GM20431 (cell line): ENCODE data around the gene USP28.
"Not testable (repeated sequence)": the region's sequence is repeated elsewhere in the genome, so short reads cannot be mapped to it uniquely, and the experiment has no call there.

ENCODE experiments used
- in situ Hi-C: fragments of 300-500 bp; cut with MseI, MboI; formaldehyde crosslinking; loops from one replicate; pipeline ENCODE4 v1.15.0; 2020; ENCODE audit warnings: low sequenced_read_pairs; ENCODE audit not compliant: unreplicated experiment

Gene USP28

GRCh38 chr11:113841691-113842090 lies 33.7 kb downstream of the USP28 start:
- in situ Hi-C loops = no loop called here

DNA sequence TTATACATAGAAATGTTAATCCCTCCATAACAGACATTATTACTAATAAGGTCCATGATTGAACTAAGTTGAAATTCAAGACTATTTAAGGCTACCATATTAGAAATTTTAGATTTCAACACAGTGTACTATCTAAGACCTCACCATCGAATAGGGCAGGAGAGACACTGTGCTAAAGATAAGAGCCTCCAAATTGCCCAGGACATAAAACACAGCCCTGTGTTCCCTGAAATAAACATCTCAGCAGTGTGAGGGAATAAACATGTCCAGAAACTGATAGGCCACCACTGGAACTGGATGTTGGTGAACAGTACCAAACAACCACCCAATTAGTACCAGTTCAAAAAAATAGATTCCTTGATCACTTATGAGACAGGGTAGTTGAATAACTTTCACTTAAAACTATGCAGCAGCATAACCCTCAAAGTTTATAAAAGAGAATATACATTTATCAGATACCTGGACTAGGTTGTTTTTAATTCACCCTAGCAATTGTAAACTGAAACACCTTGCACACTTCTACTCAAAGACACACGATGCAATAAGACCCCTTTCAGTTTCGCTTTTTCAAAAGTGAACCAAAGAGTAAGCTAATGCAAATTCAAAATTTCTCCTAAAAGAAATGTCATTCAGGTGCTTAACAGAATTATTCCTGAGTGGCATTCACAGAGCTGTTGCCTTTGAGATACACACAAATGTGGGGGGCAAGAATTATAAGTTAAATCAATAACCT lies 34.3 kb downstream of the USP28 start:
- in situ Hi-C loops = no loop called here

DNA sequence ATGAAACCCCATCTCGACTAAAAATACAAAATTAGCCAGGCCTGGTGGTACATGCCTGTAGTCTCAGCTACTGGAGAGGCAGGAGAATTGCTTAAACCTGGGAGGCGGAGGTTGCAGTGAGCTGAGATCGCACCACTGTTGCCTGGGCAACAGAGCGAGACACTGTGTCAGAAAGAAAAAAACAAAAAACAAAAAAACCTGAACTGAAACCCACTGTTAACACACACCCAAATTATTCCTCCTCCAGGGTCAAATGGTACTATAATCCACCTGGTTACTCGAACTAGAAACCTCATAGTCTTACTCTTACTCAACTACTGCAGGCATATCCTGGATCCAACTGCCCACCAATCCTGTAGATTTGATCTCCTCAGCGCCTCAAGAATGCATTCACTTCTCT lies 35.5 kb downstream of the USP28 start:
- in situ Hi-C loops = no loop called here

- in situ Hi-C loops = no loop called here
Measured at GRCh38 chr11:113838005-113838404, 37.4 kb downstream of the USP28 start.

- in situ Hi-C loops = no loop called here
Measured at GRCh38 chr11:113835306-113835705, 40.1 kb downstream of the USP28 start.

- in situ Hi-C loops = no loop called here
Measured at GRCh38 chr11:113833151-113833550, 42.2 kb downstream of the USP28 start.

DNA sequence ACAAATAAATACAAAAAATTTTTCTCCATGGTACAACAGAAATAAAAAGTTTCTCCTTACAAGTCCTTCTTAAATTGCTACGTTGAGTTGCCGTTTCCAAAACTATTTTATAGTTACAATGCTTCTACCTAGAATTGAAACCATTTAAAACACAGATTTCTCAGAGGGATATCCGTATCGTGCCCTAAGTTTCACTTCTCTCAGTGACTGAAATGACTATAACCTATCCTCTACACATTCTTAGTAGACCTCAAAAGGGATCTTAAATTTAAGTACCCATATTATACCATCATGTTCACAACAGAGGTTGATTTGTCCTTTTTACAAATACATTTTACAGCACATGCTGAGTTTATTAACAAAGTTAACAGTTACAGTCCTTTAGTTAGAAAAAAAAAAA lies 44.1 kb downstream of the USP28 start:
- in situ Hi-C loops = no loop called here

- in situ Hi-C loops = no loop called here
Measured at GRCh38 chr11:113829751-113830150, 45.6 kb downstream of the USP28 start.

DNA sequence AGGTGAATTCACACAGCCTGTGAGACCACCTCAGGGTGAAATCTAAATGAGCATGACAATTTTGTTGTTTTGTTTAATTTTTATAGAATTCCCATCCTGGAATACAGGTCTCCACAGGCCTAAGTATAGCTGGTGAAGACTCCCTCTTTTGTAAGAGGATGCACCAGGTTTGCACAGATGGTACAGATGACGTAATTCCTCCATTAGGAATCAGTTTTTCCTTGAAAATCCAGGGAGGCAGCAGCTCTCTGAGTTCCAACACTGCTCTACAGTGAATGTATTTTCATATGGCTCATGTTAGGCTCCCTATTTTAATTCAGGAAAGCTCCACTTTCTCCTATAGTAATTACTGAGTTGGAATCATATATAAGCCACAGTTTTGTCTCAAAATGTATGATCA lies 47.2 kb downstream of the USP28 start:
- in situ Hi-C loops = no loop called here

DNA sequence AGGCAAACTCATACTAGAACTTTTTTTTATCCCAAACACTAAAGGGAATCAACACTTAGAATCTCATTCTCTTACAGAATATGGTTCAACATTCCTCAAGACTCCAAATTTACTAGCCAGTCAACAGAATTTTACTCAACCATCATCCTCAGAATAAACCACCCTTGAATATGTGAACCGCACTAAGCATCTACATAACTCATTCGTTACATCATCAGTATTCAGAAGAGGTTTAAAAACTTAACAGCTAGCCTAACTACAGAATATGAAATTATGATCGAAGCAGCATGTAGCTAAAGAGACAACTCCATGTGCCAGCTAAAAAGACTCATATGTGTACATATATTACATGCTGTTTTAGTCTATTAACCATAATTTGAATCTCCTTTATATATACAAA lies 47.9 kb downstream of the USP28 start:
- in situ Hi-C loops = no loop called here

- in situ Hi-C loops = no loop called here
Measured at GRCh38 chr11:113818426-113818825, 56.9 kb downstream of the USP28 start.

- in situ Hi-C loops = no loop called here
Measured at GRCh38 chr11:113817626-113818025, 57.7 kb downstream of the USP28 start.

- in situ Hi-C loops = no loop called here
Measured at GRCh38 chr11:113817162-113817561, 58.2 kb downstream of the USP28 start.

GRCh38 chr11:113814181-113814580 lies 61.2 kb downstream of the USP28 start:
- in situ Hi-C loops = no loop called here

DNA sequence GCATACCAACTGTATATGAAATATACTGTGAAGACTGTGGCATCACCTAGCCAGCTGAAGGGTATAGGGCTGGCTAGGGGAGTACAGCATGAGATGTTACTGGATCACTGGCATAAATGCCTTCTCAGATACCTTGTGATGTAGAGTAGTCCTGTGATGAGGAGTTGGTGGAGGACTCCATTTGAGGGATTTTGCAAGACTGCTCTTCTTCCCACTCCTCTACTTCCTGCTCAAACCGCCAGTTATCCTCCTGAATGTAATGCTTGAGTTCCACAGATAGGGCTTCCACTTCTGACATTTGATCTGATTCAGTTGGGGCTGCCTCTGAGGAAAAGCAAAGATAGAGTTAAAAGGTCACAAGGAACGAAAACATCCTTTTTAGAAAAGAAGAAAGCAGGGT lies 66.4 kb downstream of the USP28 start:
- in situ Hi-C loops = no loop called here

DNA sequence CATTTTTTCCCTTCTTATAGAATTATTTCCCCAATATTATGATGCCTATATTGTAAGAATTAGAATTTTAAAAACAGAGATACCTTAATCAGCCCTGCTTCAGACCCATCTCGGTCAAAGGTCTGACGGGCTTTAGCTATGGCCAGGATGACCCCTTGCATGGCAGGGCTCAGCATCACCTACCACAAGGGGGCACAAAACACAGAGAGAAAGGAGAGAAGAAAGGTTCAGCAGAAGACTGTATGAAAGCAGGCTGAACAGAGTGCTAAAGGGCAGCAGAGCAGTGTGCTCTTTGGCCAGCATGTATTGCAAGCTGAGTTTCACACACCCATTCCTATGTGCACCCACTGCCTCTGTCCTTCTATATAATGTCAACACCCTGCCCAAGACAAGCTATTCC lies 69.0 kb downstream of the USP28 start:
- in situ Hi-C loops = no loop called here

DNA sequence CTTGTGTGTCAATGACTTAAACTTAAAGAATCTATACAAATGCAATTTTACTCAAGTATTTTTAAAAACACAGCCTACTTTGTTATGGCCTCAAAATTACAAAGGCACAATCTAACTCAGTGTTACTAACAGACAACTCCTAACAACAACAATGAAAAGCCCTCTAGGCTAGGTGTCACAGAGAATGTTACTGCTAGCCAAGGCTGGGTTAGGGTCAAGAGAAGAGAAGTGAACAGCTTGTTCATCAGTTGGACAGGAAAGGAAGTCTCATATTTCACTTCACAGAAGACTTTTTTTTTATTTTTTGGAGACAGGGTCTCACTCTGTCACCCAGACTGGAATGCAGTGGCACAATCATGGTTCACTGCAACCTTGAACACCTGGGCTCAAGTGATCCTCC lies 69.7 kb downstream of the USP28 start:
- in situ Hi-C loops = no loop called here

- in situ Hi-C loops = no loop called here
Measured at GRCh38 chr11:113802621-113803020, 72.8 kb downstream of the USP28 start.

GRCh38 chr11:113796663-113797259 lies 78.6 kb downstream of the USP28 start:
- in situ Hi-C loops = no loop called here

- in situ Hi-C loops = no loop called here
Measured at GRCh38 chr11:113789675-113790320, 85.6 kb downstream of the USP28 start.

- in situ Hi-C loops = not testable (repeated sequence)
Measured at GRCh38 chr11:113789016-113789415, 86.4 kb downstream of the USP28 start.

DNA sequence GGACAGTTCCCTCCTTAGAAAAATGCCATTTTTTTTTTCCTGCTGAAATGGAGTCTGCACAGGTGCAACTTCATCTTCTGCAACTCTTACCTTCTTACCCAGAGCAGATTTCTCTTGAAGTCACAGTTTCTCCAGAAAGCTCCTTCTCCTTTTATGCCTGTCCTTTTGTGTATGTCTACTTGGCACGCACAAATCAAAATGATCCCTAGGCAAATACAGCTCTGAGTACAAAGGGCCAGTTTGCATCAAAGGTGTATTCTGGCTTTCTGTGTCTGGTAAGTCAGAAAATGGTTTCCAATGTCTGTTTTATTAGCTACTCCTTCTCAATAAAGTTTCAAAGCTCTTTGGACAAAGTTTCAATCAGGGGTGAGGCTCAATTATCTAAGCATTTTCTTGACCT lies 93.2 kb downstream of the USP28 start:
- in situ Hi-C loops = no loop called here
